Activated gamma-delta T cell treated with Interleukin-2 at 50 U/mL for 16 hours (primary cell): ENCODE results near the gene RNF145.
"Not testable (repeated sequence)": the region's sequence is repeated elsewhere in the genome, so short reads cannot be mapped to it uniquely, and the experiment has no call there.

Experiments used
- DNase-seq: peaks from one replicate; pipeline ENCODE4 v3.0.0-alpha.2; 2020

The RNF145 gene

GRCh38 chr5:159187719-159188118 lies 21.6 kb downstream of the RNF145 start:
- DNase-seq = no peak

DNA sequence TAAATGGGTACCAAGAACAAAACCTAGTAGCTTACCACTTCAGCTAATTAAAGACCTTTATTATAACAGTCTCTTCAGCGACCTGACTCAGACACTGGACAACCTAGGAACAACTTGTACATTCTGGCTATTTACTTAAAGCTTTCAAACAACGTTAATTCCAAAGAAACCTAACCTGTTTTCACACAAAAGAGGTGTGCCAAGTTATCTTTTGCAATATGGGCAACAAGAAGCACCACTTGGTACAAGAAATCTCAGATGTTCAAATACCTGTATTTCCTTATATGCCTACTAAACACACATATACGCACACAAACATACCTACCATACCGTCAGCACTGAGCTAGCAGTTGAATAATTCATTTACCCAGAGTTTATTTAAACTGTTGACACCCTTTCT lies 23.0 kb downstream of the RNF145 start:
- no peak for DNase-seq

GRCh38 chr5:159185773-159186172 lies 23.6 kb downstream of the RNF145 start:
- DNase-seq = no peak

- no peak for DNase-seq
These were observed 24.4 kb downstream of the RNF145 start for GRCh38 chr5:159184858-159185381.

GRCh38 chr5:159184236-159184635 lies 25.1 kb downstream of the RNF145 start:
- no peak for DNase-seq

GRCh38 chr5:159183247-159183646 lies 26.1 kb downstream of the RNF145 start:
- DNase-seq = no peak

DNA sequence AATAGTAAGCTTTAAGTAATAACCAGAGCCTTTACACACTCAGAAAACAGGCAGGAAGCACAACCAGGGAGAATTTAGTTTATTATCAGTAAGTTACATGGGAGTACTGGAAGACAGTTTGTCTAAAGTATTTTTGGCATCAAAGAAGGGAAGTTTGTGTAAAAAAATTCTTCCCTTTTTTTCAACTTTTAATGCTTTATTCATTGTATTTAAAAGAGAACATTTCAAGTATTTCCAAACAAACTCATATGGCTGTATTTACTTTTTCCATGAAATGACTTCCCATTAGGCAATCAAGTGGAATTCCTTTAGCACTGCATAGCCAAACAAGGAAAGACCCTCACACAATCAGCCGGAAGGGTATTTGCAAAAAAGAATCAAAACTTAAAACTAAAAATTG lies 26.7 kb downstream of the RNF145 start:
- no peak for DNase-seq

DNA sequence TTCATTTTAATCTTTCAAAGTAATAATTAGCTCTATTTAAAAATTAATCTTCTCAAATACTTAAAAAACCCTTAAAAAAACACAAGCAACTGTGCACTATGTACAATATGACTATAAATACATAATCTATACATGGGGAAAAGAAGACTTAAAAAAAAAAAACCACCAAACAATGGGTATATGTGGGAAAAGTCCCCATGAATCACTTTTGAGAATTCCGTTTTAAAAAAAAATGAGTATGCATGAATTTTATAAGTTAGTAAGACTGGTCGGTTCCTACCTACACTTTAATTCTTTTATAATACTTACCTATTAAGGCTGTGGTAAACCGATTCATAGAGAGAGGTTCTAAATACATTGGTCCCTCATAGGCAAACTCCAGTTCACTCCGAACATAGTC lies 27.7 kb downstream of the RNF145 start:
- no peak for DNase-seq

DNA sequence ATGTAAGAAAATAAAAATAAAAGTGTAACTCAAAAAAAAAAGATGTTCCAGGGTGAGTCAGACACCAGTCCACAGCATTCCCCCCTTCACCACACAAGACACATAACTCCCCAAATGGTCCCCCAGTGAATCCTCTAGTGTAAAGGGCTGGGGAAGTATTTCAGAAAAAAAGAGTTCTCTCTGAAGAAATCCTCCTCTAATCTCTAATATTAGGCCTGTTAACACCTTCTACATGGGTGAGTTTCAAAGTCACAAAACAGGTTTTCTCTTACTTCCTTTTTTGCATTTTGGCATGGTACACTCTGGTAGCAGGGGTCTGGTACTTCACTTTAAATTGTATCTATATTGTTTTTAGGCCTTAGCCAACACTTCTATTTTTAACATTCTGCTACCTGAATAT lies 28.2 kb downstream of the RNF145 start:
- no peak for DNase-seq

DNA sequence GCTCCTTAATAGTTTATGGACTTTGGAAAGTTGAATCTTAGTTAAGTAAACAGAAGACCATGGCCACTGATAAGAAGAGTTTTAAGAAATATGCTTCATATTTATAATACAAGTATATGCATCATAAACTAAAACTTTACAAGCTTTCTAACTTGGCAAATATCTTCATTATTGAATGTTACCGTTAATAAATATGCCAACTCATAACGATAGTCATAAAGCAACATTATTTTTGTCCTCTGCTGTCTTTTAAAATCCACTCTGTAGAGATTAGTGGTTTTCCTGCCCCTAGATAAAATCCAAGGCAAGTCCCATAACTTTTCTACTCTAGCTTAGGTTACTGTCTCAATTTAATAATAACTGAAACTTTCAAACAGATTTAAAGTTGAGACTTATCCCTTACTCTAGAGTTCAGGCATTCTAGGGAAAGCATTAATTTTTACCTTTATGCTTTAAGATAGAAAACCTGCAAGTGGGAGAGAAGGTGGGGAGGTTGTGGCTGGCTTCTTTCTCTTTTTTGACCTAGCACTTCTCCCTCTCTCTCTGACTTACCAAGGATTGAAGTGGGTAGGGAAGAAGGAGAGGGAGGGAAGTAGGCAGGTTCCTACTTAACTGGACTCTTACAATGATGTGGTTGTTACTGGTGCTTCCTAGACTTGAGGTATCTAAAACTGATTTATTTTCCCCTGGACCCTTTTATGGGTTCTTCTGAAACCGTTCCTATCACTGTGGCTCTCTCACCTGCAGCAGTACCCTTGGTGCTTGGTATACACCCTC lies 29.6 kb downstream of the RNF145 start:
- no peak for DNase-seq

- DNase-seq = no peak
These were observed 30.4 kb downstream of the RNF145 start for GRCh38 chr5:159178978-159179377.

GRCh38 chr5:159175547-159175946 lies 33.8 kb downstream of the RNF145 start:
- DNase-seq = no peak

DNA sequence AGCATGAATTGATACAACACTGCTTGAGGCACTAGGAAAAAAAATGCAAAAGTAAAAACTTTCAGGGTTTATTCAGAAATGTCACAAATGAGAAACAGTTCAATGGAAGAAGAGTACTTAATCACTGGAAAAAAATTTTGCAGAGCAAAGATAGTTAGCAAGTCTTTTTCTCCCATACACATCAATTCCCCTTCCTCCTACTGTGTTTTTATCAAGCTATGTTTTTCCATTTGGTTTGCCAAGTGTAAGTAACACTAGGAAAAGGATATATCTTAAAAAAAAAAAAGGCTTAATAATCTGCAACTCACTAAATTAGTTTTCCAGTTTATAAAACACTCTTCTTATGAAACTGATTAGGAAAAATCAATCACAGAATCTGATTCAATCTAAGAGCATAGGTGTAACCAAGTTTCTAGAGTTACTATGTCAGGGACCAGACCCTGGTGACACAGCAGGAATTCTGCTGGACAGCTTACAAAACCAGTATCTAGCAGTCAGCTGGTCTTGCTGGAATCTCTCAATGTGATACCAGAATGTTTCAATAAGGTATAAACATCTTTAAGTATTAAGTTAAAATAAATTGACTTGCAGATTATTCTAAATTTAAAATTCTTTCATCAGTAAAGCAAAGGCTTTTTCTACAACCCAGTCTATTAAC lies 34.7 kb downstream of the RNF145 start:
- DNase-seq = no peak

DNA sequence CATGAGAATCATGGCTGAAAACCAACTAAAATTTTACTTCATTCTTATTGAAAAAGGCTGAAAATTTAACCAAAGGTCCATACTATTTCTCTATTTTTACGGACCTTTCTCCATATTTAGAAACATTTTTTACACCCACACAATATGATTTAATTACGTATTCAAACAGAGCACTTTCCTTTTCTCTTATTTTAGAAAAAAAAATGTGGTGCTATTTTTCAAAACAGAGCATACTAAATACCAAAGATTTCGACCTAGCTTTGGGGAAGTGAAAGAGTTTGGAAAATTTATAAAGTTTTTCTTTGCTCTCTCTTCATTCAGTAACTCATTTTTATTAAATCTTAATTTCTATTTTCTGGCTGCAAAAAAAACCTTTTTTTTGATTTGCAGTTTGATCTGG lies 38.1 kb downstream of the RNF145 start:
- DNase-seq = no peak

DNA sequence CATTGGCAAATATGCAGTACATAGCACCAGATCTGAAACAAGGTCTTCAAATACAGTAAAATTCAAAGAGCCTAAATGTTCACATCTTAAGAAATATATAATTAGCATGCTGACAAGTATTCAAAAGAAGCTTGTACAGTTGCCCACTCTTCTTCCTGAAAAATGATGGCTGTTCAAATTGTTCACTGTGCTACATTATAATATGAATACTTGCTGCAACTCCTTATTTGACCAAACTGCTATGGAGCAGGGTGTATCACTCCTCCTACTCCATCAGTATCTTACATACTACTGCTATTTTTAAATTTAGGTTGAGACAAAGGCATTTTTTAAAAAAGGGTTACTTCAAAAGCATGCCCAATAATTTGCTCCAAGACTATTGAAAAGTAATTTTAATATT lies 39.3 kb downstream of the RNF145 start:
- no peak for DNase-seq

DNA sequence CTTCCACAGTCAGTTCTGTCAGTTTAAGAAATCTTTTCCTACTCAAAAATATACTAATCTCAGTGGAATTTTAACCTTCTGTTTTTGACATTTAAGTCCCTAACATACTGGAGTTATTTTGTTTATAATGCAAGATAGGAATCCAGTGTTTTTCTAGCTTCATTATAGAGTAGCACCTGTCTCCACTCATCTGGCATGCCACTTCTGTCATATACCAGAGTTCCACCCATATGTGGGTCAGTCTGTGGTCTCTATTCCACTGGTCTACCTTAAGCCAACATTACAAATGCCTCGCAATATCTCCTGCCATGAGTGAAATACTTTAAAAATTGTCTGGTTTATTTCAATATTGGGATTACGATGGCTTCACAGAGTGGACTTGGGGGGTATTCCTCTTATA lies 42.9 kb downstream of the RNF145 start:
- DNase-seq = no peak

- DNase-seq = no peak
These were observed 45.7 kb downstream of the RNF145 start for GRCh38 chr5:159163701-159164046.

DNA sequence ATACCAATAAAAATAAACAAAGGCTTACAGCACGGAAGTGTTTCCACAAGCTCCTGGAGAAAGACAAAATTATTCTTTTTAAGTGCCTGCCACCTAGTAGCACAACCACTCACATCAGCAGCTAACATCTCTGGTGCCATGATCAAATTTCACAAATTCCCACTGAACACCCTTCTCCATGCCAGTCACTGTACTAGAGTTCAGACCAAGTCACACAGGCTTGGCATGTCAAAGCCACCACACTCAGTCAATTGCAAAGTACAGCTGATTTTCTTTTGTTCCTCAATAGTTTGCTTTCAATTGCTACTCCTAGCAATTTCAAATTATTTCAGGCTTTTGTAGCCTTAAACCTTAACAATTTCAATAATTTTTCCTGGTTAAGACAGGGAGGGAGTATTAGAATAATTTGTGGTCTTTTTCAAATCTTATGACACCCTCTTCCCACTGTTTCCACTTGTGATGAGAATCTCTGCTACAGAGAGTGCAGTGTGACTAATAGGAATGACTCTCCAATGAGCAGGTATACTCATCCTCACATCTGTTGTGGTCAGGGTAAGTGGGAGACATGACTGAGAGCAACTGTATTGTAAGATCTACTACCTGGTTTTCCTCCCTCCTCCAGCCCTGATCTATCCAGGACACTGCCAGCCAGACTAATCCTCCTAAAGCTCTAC lies 46.2 kb downstream of the RNF145 start:
- DNase-seq = no peak

- DNase-seq = no peak
These were observed 47.8 kb downstream of the RNF145 start for GRCh38 chr5:159161361-159162214.

- DNase-seq = not testable (repeated sequence)
These were observed 50.7 kb downstream of the RNF145 start for GRCh38 chr5:159158553-159159091.

DNA sequence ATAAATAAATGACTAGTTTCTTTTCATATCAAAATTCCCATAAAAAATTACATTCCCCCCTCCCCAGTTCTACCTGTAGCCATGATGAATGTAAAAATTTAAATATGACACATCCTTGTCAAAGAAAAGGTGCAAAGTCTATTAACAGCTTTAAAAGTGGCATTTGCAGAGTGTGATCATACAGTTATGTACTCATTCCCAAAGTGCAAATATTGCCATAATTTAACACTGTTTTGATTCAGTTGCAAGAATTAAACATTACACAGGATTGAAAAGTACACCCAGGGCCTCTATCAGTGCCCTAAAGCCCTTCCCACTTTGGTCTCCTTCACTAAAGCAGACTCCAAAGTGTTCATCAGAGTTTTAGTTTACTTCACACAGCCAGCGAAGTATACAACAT lies 51.8 kb downstream of the RNF145 start:
- DNase-seq = no peak

DNA sequence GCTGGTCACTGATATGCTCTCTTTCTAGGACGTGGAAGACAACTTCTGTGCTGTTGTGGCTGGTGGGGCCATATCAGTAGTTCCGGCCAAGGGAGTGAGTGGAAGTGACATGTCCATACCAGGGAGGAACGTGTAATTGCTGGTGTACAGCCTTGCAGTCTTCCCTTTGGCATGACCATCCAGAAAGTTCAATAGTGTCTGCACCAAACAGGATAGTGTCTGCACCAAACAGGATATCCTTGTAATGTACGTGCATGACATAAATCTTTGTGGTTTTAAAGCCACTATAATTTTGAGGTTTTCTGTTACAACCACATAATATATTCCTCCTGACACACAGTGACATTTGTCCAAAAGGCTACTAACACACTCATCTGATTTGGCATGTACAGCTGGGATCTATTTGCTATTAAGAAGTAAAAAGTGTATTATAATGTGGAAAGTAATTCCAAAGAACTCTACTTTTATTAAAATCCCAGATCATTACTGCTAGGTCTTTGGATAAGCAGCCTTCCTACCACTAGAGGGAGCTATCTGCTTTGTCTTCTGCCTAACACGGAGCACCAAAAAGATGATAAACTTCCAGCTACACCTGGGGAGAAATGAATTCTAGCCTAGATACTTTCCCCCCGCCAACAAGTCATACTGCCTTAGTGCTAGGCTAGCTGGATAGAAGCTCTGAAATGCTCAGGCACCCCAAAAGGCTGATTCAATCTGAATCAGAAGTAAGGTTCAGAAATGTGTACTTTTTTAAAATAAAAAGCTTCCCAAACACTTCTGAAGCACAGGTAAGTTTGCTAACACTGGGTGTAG lies 52.7 kb downstream of the RNF145 start:
- DNase-seq = peak; percentile 36
